H1 (cell line): ENCODE data around the gene FOXL1. TPM values are rescaled to one million over a fixed set of nuclear protein-coding genes. Genes with fewer than 3 reads are reported as not detected.

Experiments used
- CTCF ChIA-PET: fragments of 300-600 bp; sonication (Branson Sonifier 250); formaldehyde crosslinking; loops from one replicate; lab custom pipeline; 2021; ENCODE audit not compliant: partially characterized antibody; lab: Charles Lee
- POLR2A ChIA-PET: fragments of 300-600 bp; sonication (Branson Sonifier 250); formaldehyde crosslinking; loops from one replicate; lab custom pipeline; 2021; ENCODE audit warnings: inconsistent platforms; ENCODE audit not compliant: partially characterized antibody; lab: Charles Lee
- DNase-seq, 2 experiments: peaks; one replicate each; pipeline versions ENCODE4 v3.0.0 to v3.0.0-alpha.2; 2010 to 2022; ENCODE audit warnings: low spot score in 2 of 2, low read depth in 1 of 2, mixed read lengths in 1 of 2
- FAIRE-seq: peaks from 2 replicates; lab custom pipeline; 2011; peaks lifted over from hg19 to GRCh38; lab: Jason Lieb, UNC
- H2AFZ ChIP-seq: 2 replicates; pipeline ENCODE4 v1.8.1; 2012; ENCODE audit warnings: low read length, inconsistent platforms
- H2AK5ac ChIP-seq: 2 replicates; pipeline ENCODE4 v1.6.1; 2013; ENCODE audit warnings: low read depth, low read length
- H2BK120ac ChIP-seq: replicated peaks from 2 replicates; pipeline ENCODE3; 2013; ENCODE audit warnings: low read depth, low read length, inconsistent platforms
- H2BK12ac ChIP-seq: 2 replicates; pipeline ENCODE4 v1.6.1; 2013; ENCODE audit warnings: low read depth, low read length
- H2BK15ac ChIP-seq: 2 replicates; pipeline ENCODE4 v1.6.1; 2013; ENCODE audit warnings: low read length
- H2BK20ac ChIP-seq: 2 replicates; pipeline ENCODE4 v1.6.1; 2013; ENCODE audit warnings: low read length
- H2BK5ac ChIP-seq: 2 replicates; pipeline ENCODE4 v1.6.1; 2013; ENCODE audit warnings: low read depth, low read length
- H3K14ac ChIP-seq: 2 replicates; pipeline ENCODE4 v1.6.1; 2013; ENCODE audit warnings: inconsistent platforms; ENCODE audit not compliant: insufficient read length
- H3K18ac ChIP-seq: 2 replicates; pipeline ENCODE4 v1.6.1; 2013; ENCODE audit warnings: low read length; ENCODE audit errors: extremely low read depth
- H3K23ac ChIP-seq: 2 replicates; pipeline ENCODE4 v1.6.1; 2013; ENCODE audit warnings: inconsistent platforms; ENCODE audit not compliant: insufficient read length
- H3K23me2 ChIP-seq: 2 replicates; pipeline ENCODE4 v1.6.1; 2013; ENCODE audit warnings: low read depth, low read length
- H3K27ac ChIP-seq: 2 replicates; pipeline ENCODE4 v1.6.1; 2011; ENCODE audit warnings: low read depth, low read length, inconsistent platforms
- H3K27me3 ChIP-seq, 4 experiments: replicated peaks in 1 of 4; 1 replicate in 1 of 4; 2 replicates in 3 of 4; pipeline versions ENCODE4 v1.6.1 to v1.8.1; 2011 to 2013; ENCODE audit warnings: low read length in 3 of 4, mild to moderate bottlenecking in 3 of 4, inconsistent platforms in 2 of 4, mixed read lengths in 2 of 4, moderate library complexity in 1 of 4; ENCODE audit not compliant: control insufficient read depth in 3 of 4, insufficient read depth in 3 of 4; ENCODE audit errors: extremely low read depth in 1 of 4
- H3K36me3 ChIP-seq, 4 experiments: 2 replicates each; pipeline versions ENCODE4 v1.6.1 to v1.8.1; 2011 to 2013; ENCODE audit warnings: mild to moderate bottlenecking in 4 of 4, low read length in 3 of 4, moderate library complexity in 2 of 4, control low read depth in 1 of 4, inconsistent platforms in 1 of 4; ENCODE audit not compliant: insufficient read depth in 4 of 4, control insufficient read depth in 2 of 4
- H3K4ac ChIP-seq: replicated peaks from 2 replicates; pipeline ENCODE3; 2013; ENCODE audit warnings: low read length, low read depth, mixed read lengths, inconsistent platforms; ENCODE audit not compliant: insufficient read length
- H3K4me1 ChIP-seq, 4 experiments: replicated peaks in 1 of 4; 1 replicate in 1 of 4; 2 replicates in 3 of 4; pipeline versions ENCODE4 v1.6.1 to v1.8.1; 2011 to 2013; ENCODE audit warnings: low read length in 3 of 4, inconsistent platforms in 2 of 4, mixed read lengths in 1 of 4; ENCODE audit not compliant: insufficient read depth in 4 of 4, control insufficient read depth in 3 of 4
- H3K4me2 ChIP-seq, 2 experiments: 2 replicates each; pipeline versions ENCODE4 v1.6.1 to v1.8.1; 2011 to 2013; ENCODE audit warnings: low read depth in 2 of 2, low read length in 2 of 2, control low read depth in 1 of 2, inconsistent platforms in 1 of 2, mild to moderate bottlenecking in 1 of 2; ENCODE audit not compliant: insufficient read depth in 1 of 2
- H3K4me3 ChIP-seq, 4 experiments: fragments of 200-600, 300-600 bp in 1 of 4; sonication (generic), shearing (Covaris generic), sonication (Bioruptor Twin) in 1 of 4; 2 replicates each; pipeline versions ENCODE4 v1.5.1 to v1.8.1; 2011 to 2016; ENCODE audit warnings: low read length in 4 of 4, low read depth in 3 of 4, control low read depth in 2 of 4, inconsistent platforms in 2 of 4, mild to moderate bottlenecking in 2 of 4, mixed read lengths in 1 of 4, moderate library complexity in 1 of 4; ENCODE audit not compliant: insufficient read depth in 2 of 4; ENCODE audit errors: extremely low read depth in 1 of 4
- H3K56ac ChIP-seq: replicated peaks from 2 replicates; pipeline ENCODE3; 2013; ENCODE audit warnings: low read depth, mild to moderate bottlenecking, mixed read lengths, low read length, inconsistent platforms; ENCODE audit not compliant: insufficient read length
- H3K79me1 ChIP-seq: 2 replicates; pipeline ENCODE4 v1.6.1; 2013; ENCODE audit warnings: low read depth, low read length, control low read depth
- H3K79me2 ChIP-seq, 2 experiments: 2 replicates each; pipeline versions ENCODE4 v1.6.1 to v1.8.1; 2012 to 2013; ENCODE audit warnings: low read length in 2 of 2, mild to moderate bottlenecking in 2 of 2, inconsistent platforms in 1 of 2; ENCODE audit not compliant: insufficient read depth in 2 of 2, control insufficient read depth in 1 of 2
- H3K9ac ChIP-seq, 4 experiments: replicated peaks in 1 of 4; 1 replicate in 1 of 4; 2 replicates in 3 of 4; pipeline versions ENCODE4 v1.6.1 to v1.8.1; 2011 to 2013; ENCODE audit warnings: low read depth in 3 of 4, low read length in 3 of 4, control low read depth in 2 of 4, mild to moderate bottlenecking in 2 of 4, moderate library complexity in 2 of 4, inconsistent platforms in 1 of 4; ENCODE audit errors: extremely low read depth in 1 of 4
- H3K9me3 ChIP-seq, 2 experiments: 2 replicates each; pipeline versions ENCODE4 v1.6.1 to v1.8.1; 2012 to 2013; ENCODE audit warnings: mild to moderate bottlenecking in 2 of 2, moderate library complexity in 2 of 2, control low read depth in 1 of 2, inconsistent platforms in 1 of 2, low read depth in 1 of 2, low read length in 1 of 2, mixed read lengths in 1 of 2; ENCODE audit not compliant: insufficient read depth in 2 of 2
- H4K20me1 ChIP-seq, 2 experiments: replicated peaks in 1 of 2; 2 replicates each; pipeline versions ENCODE3 to v1.8.1; 2011 to 2013; ENCODE audit warnings: inconsistent platforms in 2 of 2, low read length in 2 of 2, mild to moderate bottlenecking in 1 of 2; ENCODE audit not compliant: insufficient read depth in 2 of 2, control insufficient read depth in 1 of 2
- H4K5ac ChIP-seq: 2 replicates; pipeline ENCODE4 v1.6.1; 2013; ENCODE audit warnings: low read length, low read depth, mixed read lengths, inconsistent platforms; ENCODE audit not compliant: insufficient read length
- H4K8ac ChIP-seq: 2 replicates; pipeline ENCODE4 v1.8.0; 2013; ENCODE audit warnings: mild to moderate bottlenecking, moderate library complexity, low read length, inconsistent platforms; ENCODE audit not compliant: insufficient read depth; ENCODE audit errors: extremely low read depth
- H4K91ac ChIP-seq: replicated peaks from 2 replicates; pipeline ENCODE3; 2013; ENCODE audit warnings: low read length, mixed read lengths, inconsistent platforms; ENCODE audit not compliant: insufficient read length
- CTCF ChIP-seq, 3 experiments: IDR thresholded peaks; 1 replicate in 2 of 3; 2 replicates in 1 of 3; pipeline versions ENCODE4 v1.5.1 to v1.6.1; 2011; ENCODE audit warnings: low read length in 3 of 3, mild to moderate bottlenecking in 3 of 3, inconsistent platforms in 2 of 3, low read depth in 1 of 3, moderate library complexity in 1 of 3; ENCODE audit not compliant: insufficient read depth in 1 of 3; ENCODE audit errors: control extremely low read depth in 1 of 3
- KDM4A ChIP-seq: IDR thresholded peaks from one replicate; pipeline ENCODE4 v1.7.1; 2012; ENCODE audit warnings: low read depth, mild to moderate bottlenecking, moderate library complexity, low read length, inconsistent platforms; ENCODE audit not compliant: severe bottlenecking
- NANOG ChIP-seq: IDR thresholded peaks from 2 replicates; pipeline ENCODE4 v1.6.1; 2011; ENCODE audit warnings: low read length, low read depth, mild to moderate bottlenecking, inconsistent platforms; ENCODE audit not compliant: insufficient read depth, poor library complexity, severe bottlenecking
- SUZ12 ChIP-seq: fragments of 200-600 bp; sonication (generic); IDR thresholded peaks from 2 replicates; pipeline ENCODE4 v1.6.1; 2012; ENCODE audit warnings: mild to moderate bottlenecking, inconsistent platforms, low read length, moderate library complexity, mixed read lengths
- ZNF274 ChIP-seq: IDR thresholded peaks from 2 replicates; pipeline ENCODE4 v1.7.0; 2012; ENCODE audit warnings: low read length, borderline replicate concordance; ENCODE audit errors: extremely low read depth
- WGBS, 2 experiments: shearing (Covaris generic) in 1 of 2; methylation state at CpG; one replicate each; pipeline versions ENCODE4 v1.1.6 to v1.1.7; 2013 to 2015; ENCODE audit warnings: low lambda C conversion rate in 2 of 2, mixed read lengths in 2 of 2, inconsistent platforms in 1 of 2, low coverage in 1 of 2, missing lambda C conversion rate in 1 of 2; ENCODE audit not compliant: insufficient replicate concordance in 2 of 2, insufficient coverage in 1 of 2, insufficient read length in 1 of 2; ENCODE audit errors: extremely low coverage in 1 of 2, missing lambda C conversion rate in 1 of 2; 5-methylcytosine and 5-hydroxymethylcytosine counted together
- long read RNA-seq, 2 experiments: library from RNA in 1 of 2; library from capped mRNA in 1 of 2; stranded (forward); transcript quantifications; one replicate each; pipeline ENCODE4 v2.0.0, GENCODE V29; 2021; ENCODE audit warnings: inconsistent platforms in 1 of 2
- polyA minus RNA-seq, 3 experiments: library from RNA; depleted of rRNA, polyadenylated mRNA; stranded (reverse); fragments of >200 nt; gene quantifications; 1 replicate in 2 of 3; 2 replicates in 1 of 3; pipeline ENCODE4 v1.2.3, GENCODE V29; 2011
- polyA plus RNA-seq, 7 experiments: library from polyadenylated mRNA; depleted of rRNA in 3 of 7; stranded (reverse) in 5 of 7; unstranded in 2 of 7; fragments of >200 nt in 5 of 7; fragments of 200-250 nt in 2 of 7; gene quantifications; 1 replicate in 5 of 7; 2 replicates in 1 of 7; 4 replicates in 1 of 7; pipeline versions ENCODE4 v1.2.1 to v1.2.3, GENCODE V29; 2011 to 2013; ENCODE audit warnings: missing spikeins in 2 of 7, mixed read lengths in 2 of 7
- total RNA-seq: library from RNA; stranded (reverse); fragmentation: NEBNext Ultra II Directional; extraction: Animal tissue kit (Norgen Biotek cat#: 25700); gene quantifications from 2 replicates; pipeline ENCODE4 v1.2.1, GENCODE V29; 2021

FOXL1 gene
- 0.29 TPM in 1 of 2 replicates, not detected in the other for total RNA-seq
- polyA plus RNA-seq (2011; rRNA removed): 0.03 and 0.09 TPM in 2 replicates
- polyA plus RNA-seq (2011; cell fraction: cytosol; rRNA removed): 0.05 TPM
- 0.03 TPM for polyA plus RNA-seq (2011; cell fraction: nucleus; rRNA removed)
- polyA plus RNA-seq (2012, experiment 1 of 2): 0.12 TPM in 1 of 4 replicates, not detected in the others
- not detected for polyA plus RNA-seq (2012, experiment 2 of 2)
- 0.22 TPM for polyA plus RNA-seq (2013, experiment 1 of 2)
- 0.17 TPM for polyA plus RNA-seq (2013, experiment 2 of 2)
- not detected in 2 replicates for polyA minus RNA-seq (2011; rRNA and poly(A)+ RNA removed)
- 0.37 TPM for polyA minus RNA-seq (2011; cell fraction: cytosol; rRNA and poly(A)+ RNA removed)
- polyA minus RNA-seq (2011; cell fraction: nucleus; rRNA and poly(A)+ RNA removed): 0.40 TPM
- long read RNA-seq, experiment 1: 0 reads
- long read RNA-seq, experiment 2: 0 reads

- CTCF ChIA-PET: interaction anchor here (1.0 to 3.5 kb wide), 4 partner anchors 14 to 187 kb away, joined by 3 to 13 read pairs (median 4); no protein-coding TSS in a partner anchor
These were observed at the start of gene FOXL1 for GRCh38 chr16:86578061-86578599. Gene FOXL1, plus strand, starts transcription at chr16:86578549. Its CDS starts 175 bp downstream, at chr16:86578724.

More at GRCh38 chr16:86578061-86578599, at the start of gene FOXL1:
- Histone ChIP-seq H3K4me1 (peaks cover 8 to 42% (median 22%) of the 10 kb centered on the region in 4 experiments), H3K9me3 (no peaks in the 10 kb centered on the region), H4K8ac (peak within 1 kb of the TSS; percentile 40; the same call in 1 of the 2 replicates), H3K23ac (no peak within 1 kb of the TSS), H2BK120ac (no peak within 1 kb of the TSS), H2BK5ac (no peak within 1 kb of the TSS), H2AK5ac (no peak within 1 kb of the TSS), H3K4ac (no peak within 1 kb of the TSS), H3K56ac (no peak within 1 kb of the TSS), H2AFZ (no peak within 1 kb of the TSS), H3K27ac (no peak within 1 kb of the TSS), H3K4me3 (peak within 1 kb of the TSS; percentile 16 to 66 (median 32); a peak in 7 of 8 replicates), H2BK12ac (0 out of 2 replicates have a peak within 1 kb of the TSS, but pooled peaks have one; percentile 27), H3K18ac (no peak within 1 kb of the TSS), H3K79me1 (no peaks in the 10 kb centered on the region), H3K4me2 (peak within 1 kb of the TSS; percentile 83 to 95), H3K14ac (no peak within 1 kb of the TSS), H3K36me3 (peaks cover 0 to 10% (median 0%) of the 10 kb centered on the region in 4 experiments; a peak in 1 of 8 replicates), H2BK15ac (peak within 1 kb of the TSS; percentile 61; the same call in 1 of the 2 replicates), H2BK20ac (no peak within 1 kb of the TSS), H3K23me2 (peaks cover 11% of the 10 kb centered on the region; the same call in 1 of the 2 replicates), H4K91ac (no peak within 1 kb of the TSS), H3K79me2 (no peaks in the 10 kb centered on the region), H4K5ac (no peak within 1 kb of the TSS), H4K20me1 (peaks cover 11 to 15% of the 10 kb centered on the region in 2 experiments), H3K27me3 (peaks cover 75 to 93% (median 86%) of the 10 kb centered on the region in 4 experiments), H3K9ac (no peak within 1 kb of the TSS)
- 7% methylated on average over 13 of the region's 13 CpGs; no CpG with 5 or more reads in 1 of the 2 experiments for WGBS, 2 experiments
- POLR2A ChIA-PET: no interaction called here
- DNase-seq (no peak), FAIRE-seq (no peak)
- TF ChIP-seq NANOG (no peak), ZNF274 (no peak), KDM4A (no peak), CTCF (IDR thresholded peaks at IDR 0.05; ENCODE audit: control extremely low read depth in 1 of 3, insufficient read depth in 1 of 3, low read depth in 1 of 3, low read length in 3 of 3) (no peak), SUZ12 (0 out of 2 replicates have a peak, but pooled peaks have one; percentile 35)
